ENCODE results near the gene ANAPC4. TPM values are rescaled to one million over a fixed set of nuclear protein-coding genes. Genes with fewer than 3 reads are reported as not detected.

Gene ANAPC4
- total RNA-seq, 4 donors from 2014 or later = 17.2 to 25.3 (median 19.0) TPM

DNA sequence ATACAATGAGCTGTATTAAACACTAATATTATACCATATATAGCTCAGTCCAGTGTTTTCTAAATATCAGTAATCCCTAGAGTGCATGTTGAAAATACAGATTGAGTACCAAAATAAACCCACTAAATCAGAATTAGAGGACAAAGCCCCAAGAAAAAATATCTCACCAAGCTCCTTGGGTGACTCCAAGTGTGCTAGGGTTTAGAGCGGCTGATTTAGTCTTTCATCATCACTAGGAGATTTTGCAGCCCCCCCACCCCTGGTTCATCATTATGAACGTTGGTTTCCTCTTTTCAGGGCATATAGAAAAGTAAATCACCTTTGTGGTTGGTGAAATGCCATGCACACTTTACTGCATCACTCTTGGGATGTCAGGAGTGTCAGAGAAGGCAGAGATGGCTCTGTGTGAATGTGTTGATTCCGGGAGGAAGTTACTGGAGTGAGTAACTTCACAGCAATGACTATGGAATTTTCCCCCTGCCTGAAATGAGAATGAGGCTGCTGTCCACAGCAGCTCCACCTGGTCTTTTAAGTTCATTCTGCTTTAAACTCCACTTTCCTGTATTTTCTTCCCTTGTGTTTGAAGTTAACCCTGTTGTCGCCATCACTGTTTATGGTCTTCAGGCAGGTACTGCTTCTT is 25.2 kb upstream of the ANAPC4 start:
- TF ChIP-seq EP300 (IDR thresholded peaks at IDR 0.05) (no peak), POLR2A (IDR thresholded peaks at IDR 0.05; ENCODE audit: low read depth) (no peak), POLR2AphosphoS5 (IDR thresholded peaks at IDR 0.05) (no peak)
- TF ChIP-seq, protein P1, sequence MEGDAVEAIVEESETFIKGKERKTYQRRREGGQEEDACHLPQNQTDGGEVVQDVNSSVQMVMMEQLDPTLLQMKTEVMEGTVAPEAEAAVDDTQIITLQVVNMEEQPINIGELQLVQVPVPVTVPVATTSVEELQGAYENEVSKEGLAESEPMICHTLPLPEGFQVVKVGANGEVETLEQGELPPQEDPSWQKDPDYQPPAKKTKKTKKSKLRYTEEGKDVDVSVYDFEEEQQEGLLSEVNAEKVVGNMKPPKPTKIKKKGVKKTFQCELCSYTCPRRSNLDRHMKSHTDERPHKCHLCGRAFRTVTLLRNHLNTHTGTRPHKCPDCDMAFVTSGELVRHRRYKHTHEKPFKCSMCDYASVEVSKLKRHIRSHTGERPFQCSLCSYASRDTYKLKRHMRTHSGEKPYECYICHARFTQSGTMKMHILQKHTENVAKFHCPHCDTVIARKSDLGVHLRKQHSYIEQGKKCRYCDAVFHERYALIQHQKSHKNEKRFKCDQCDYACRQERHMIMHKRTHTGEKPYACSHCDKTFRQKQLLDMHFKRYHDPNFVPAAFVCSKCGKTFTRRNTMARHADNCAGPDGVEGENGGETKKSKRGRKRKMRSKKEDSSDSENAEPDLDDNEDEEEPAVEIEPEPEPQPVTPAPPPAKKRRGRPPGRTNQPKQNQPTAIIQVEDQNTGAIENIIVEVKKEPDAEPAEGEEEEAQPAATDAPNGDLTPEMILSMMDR (IDR thresholded peaks at IDR 0.05) = no peak
- no peaks in the 10 kb centered on the region for H3K4me1 ChIP-seq
- no peaks in the 10 kb centered on the region for H3K9me3 ChIP-seq
- H3K36me3 ChIP-seq = peaks cover 0 to 34% (median 10%) of the 10 kb centered on the region in 4 donors
- no peaks in the 10 kb centered on the region for H3K27me3 ChIP-seq
- 81% methylated on average over 4 of the region's 4 CpGs for WGBS
- intact Hi-C loops (cut with DNase I) = no loop called here
- no peak overlapping the region for H3K4me3 ChIP-seq
- no peak overlapping the region for H3K27ac ChIP-seq (replicated peaks in 1 of 4)
- DNase-seq (ENCODE audit: extremely low spot score) = no peak

- no peak overlapping the region for H3K4me3 ChIP-seq
- intact Hi-C loops (cut with DNase I) = no loop called here
- H3K27me3 ChIP-seq = no peaks in the 10 kb centered on the region
- no peak for TF ChIP-seq POLR2A (IDR thresholded peaks at IDR 0.05; ENCODE audit: low read depth)
- TF ChIP-seq, protein P1 (IDR thresholded peaks at IDR 0.05) = no peak
- no peak for TF ChIP-seq POLR2AphosphoS5 (IDR thresholded peaks at IDR 0.05)
- TF ChIP-seq EP300 (IDR thresholded peaks at IDR 0.05) = no peak
- no peak for DNase-seq (ENCODE audit: extremely low spot score)
- no peak overlapping the region for H3K27ac ChIP-seq (replicated peaks in 1 of 4)
- no peaks in the 10 kb centered on the region for H3K9me3 ChIP-seq
- H3K4me1 ChIP-seq = no peaks in the 10 kb centered on the region
- 97% methylated on average over 2 of the region's 2 CpGs for WGBS
- H3K36me3 ChIP-seq = peaks cover 0 to 27% (median 6%) of the 10 kb centered on the region in 4 donors
Observed at GRCh38 chr4:25356068-25356467, 21.0 kb upstream of the ANAPC4 start.

GRCh38 chr4:25358515-25359275 is 18.4 kb upstream of the ANAPC4 start:
- intact Hi-C loops (cut with DNase I) = no loop called here
- no peak overlapping the region for H3K27ac ChIP-seq (replicated peaks in 1 of 4)
- H3K4me1 ChIP-seq = no peaks in the 10 kb centered on the region
- WGBS = 95% methylated on average over 14 of the region's 14 CpGs
- no peak for DNase-seq (ENCODE audit: extremely low spot score)
- H3K9me3 ChIP-seq = no peaks in the 10 kb centered on the region
- no peaks in the 10 kb centered on the region for H3K27me3 ChIP-seq
- no peak overlapping the region for H3K4me3 ChIP-seq
- H3K36me3 ChIP-seq = peaks cover 0 to 22% (median 2%) of the 10 kb centered on the region in 4 donors
- TF ChIP-seq, protein P1 (IDR thresholded peaks at IDR 0.05) = no peak
- TF ChIP-seq POLR2A (IDR thresholded peaks at IDR 0.05; ENCODE audit: low read depth) (no peak), EP300 (IDR thresholded peaks at IDR 0.05) (no peak), POLR2AphosphoS5 (IDR thresholded peaks at IDR 0.05) (no peak)

DNA sequence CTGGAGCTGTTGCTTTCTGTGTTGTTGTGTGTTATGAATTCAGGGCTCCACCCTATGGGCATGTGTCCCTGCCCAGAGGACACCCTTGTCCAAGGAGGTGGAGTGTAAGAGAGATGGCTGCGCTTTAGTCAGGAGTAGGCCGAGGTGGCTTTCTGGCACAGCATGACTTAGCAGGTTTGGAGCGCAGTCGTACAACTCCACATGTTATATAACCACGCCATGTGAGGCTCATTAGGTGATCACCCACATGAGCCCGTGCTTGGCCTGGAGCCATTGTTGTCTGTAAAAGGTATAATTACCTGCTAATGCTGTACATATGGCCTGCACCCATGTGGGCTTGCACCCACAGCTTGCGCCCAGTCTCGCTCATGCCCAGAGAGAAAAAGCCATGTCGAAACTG is 15.8 kb upstream of the ANAPC4 start:
- no peak for DNase-seq (ENCODE audit: extremely low spot score)
- no peaks in the 10 kb centered on the region for H3K4me1 ChIP-seq
- no peak overlapping the region for H3K4me3 ChIP-seq
- H3K36me3 ChIP-seq = peaks cover 0 to 37% (median 10%) of the 10 kb centered on the region in 4 donors
- WGBS = 93% methylated on average over 9 of the region's 9 CpGs
- H3K27ac ChIP-seq (replicated peaks in 1 of 4) = no peak overlapping the region
- intact Hi-C loops (cut with DNase I) = no loop called here
- TF ChIP-seq POLR2AphosphoS5 (IDR thresholded peaks at IDR 0.05) (no peak), POLR2A (IDR thresholded peaks at IDR 0.05; ENCODE audit: low read depth) (no peak), EP300 (IDR thresholded peaks at IDR 0.05) (no peak)
- TF ChIP-seq, protein P1 (IDR thresholded peaks at IDR 0.05) = no peak
- no peaks in the 10 kb centered on the region for H3K27me3 ChIP-seq
- H3K9me3 ChIP-seq = no peaks in the 10 kb centered on the region
